ENCODE data around the gene XXYLT1.
"Not testable (repeated sequence)": the region's sequence is repeated elsewhere in the genome, so short reads cannot be mapped to it uniquely, and the experiment has no call there.

The XXYLT1 gene

DNA sequence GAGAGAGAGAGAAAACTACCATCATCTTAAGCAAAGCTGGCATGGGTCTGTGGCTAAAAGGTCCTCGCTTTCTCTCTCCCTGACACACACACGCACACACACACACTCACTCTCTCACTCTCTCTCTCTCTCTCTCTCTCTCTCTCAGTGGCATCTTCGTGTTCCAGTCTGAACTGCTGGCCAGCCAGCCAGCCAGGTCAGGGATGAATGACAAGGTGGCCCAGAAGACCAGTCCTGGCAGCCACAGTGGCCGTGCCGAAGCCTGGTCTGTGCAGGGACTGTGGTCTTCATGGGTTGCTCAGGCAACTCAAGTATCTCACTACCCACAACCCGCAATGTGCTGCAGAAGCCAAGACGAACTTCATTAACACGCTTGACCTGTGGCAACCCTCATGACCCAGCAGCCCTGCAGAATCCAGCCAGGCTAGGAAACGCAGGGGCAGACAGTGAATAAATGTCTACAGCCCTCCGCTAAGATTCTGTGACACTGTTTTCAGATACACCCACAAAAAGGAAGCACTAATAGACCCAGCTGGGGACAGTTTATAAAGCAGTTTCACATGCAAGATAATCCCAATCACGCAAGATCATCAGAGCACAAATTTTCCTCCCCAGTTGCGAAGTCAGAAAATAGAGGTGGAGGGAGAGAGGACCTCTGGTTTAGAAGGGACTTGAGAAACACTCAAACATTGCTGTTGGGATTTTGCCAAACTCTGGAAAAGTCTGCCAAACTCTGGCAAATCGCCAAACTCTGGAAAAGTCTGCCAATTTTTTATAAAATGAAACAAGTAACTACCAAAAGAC lies 66.4 kb downstream of the XXYLT1 start:
- no peak for DNase-seq

DNA sequence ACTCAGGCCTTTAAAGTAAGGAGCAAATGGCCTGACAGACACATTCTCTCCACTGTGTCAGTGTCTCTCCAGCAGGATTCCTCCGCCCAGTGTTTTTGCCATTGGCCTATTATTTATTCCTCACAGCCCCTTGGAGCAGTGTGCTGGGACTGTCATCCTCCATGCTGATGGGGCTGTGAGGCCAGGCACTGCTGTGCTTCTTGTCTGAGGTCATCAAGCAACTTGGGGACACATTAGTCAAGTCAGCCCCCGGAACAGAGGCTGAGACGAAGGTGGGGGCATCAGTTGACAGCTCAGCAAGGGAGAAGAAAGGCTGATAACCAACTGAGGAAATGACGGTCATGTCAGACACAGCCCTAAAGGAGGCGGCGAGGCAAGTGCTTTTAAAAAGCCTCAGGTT lies 67.4 kb downstream of the XXYLT1 start:
- DNase-seq: no peak

DNA sequence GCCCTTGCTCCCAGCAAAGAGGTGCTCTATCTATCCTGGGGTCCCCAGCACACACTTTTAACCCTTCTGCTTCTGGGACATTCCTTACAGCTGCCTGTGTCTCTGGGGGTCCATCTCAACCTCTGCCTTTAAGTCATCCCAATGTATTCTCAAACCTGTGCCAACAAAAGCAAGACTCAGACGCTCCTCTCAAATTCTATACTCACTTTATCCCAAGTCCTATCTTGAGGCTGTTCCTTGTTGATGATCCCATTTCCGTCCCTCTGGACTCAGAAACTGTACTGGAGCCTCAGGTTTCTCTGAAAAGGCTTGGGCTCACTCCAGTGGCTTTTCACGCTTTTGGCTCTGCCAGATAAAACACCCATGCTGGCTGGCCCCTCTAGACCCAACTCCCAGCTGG lies 69.7 kb downstream of the XXYLT1 start:
- DNase-seq: no peak

DNA sequence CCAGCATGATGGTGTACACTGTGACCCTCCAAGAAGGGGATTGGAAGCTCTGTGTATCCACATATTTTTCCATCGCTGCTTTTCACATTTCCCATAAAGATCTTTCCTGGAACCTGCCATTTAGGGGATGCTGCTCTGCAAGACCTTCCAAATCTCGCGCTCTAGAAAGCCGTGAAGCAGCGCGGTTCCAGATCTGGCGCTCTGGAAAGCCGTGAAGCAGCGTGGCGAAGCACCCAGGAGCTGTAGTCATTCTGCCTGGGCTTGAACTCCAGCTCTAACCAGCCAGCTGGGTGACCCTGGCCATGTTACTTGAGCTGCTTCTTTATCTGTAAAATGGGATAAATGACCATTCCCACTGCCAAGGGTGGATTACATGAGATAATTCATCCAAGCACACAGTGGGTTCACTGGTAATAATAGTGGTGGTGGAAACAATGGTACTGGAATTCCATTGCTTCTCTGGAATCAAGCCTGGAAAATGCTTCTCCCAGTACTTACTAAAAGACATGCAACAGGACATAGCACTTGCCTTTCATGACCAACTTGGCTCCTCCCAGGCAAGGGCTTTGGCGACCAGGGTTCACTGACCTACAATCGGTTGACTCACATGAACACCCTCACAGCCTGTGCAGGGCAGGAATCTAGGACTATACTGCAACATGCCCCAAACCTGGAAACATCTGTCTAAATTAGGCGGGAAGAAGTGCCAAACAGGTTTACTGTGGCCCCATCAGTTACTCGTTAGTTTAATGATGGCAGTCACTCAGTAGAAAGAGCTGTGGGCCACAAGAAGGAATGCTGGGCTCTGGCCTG lies 70.7 kb downstream of the XXYLT1 start:
- no peak for DNase-seq

DNA sequence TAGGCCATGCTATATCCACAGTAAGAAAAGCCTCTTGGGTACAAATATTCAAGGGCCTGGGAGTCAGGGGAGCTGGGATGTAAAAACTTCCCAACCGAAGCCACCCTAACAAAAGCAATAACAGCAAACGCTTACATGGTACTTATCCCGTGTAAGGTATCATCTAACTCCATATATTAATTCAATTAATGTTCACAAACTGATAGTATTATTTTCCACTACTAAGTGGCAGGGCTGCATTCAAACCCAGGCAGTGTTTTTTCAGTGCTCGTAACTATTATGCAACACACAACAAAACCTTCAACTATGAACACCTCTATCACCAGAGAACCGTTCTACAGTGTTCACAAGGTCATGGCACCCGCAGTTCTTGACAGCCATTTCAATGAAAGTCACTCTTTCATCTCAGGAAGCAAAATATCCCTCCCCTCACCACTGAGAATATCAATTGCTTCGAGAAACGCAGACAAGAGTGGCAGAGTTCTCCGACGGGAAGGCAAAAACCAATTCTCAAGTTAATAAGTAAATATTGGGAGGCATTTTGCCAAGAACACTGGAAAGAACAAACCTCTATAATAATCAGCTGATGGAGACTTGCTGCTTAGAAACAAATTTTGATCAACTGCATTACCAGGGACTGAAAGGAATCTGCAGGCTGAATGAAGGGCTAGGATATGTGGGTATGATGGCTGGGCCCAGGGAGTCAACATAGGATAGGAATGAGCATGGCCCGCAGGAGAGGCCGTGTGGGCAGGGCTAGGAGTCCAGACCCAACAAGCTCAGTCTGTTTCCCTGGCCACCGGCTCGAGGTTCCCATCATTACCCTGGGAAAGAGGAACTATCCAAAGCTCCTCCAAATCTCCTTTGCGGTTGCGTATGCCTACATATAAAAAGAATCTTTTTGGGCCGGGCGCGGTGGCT lies 72.3 kb downstream of the XXYLT1 start:
- no peak for DNase-seq

DNA sequence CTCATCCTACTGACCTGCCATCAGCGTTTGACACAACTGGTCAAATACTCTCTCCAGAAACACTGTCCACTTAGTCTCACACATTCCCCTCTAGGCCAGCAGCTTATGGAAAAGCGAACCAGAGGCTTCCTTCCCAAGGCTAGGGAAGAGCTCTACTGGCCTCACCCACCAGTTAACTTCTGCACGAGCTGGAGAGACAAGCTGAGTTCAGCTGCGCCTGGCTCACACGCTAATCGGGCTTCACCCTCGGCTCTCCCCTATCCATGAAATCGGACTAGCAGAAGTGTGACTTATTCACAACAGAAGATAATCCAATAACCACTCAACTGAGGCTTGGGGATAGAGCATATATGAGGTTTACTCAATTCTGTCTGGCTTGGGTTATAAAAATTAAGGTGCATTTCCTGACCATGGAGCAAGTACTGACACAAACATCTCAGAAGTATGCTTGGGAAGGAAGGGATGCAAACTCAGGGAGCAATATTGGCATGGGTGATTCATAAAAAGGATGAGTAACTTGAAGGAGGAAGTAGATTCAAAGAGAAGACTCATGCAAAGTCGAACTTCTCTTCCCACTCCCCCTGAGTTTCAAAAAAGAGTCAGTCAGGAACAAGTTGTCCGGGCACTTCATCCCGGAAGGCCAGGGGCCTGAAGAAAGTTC lies 73.1 kb downstream of the XXYLT1 start:
- no peak for DNase-seq

DNA sequence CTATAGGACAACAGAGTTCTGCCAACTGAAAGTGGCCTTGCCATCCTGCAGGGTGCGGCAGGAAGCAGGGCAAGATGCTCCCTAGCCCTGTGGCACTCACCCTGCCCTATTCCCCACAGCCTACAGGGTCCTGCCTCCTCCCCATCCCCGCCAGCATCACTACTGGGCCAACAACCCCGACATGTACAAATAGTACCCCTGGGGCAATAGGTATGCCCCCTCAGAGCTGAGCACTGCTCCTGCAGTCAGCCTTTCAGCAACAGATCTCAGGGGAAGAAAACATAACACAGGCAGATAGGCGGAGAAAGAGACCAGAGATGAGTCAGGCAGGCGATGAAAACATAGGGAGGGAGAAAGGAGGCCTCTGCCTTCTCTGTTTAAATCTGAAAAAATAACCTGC lies 74.7 kb downstream of the XXYLT1 start:
- no peak for DNase-seq

DNA sequence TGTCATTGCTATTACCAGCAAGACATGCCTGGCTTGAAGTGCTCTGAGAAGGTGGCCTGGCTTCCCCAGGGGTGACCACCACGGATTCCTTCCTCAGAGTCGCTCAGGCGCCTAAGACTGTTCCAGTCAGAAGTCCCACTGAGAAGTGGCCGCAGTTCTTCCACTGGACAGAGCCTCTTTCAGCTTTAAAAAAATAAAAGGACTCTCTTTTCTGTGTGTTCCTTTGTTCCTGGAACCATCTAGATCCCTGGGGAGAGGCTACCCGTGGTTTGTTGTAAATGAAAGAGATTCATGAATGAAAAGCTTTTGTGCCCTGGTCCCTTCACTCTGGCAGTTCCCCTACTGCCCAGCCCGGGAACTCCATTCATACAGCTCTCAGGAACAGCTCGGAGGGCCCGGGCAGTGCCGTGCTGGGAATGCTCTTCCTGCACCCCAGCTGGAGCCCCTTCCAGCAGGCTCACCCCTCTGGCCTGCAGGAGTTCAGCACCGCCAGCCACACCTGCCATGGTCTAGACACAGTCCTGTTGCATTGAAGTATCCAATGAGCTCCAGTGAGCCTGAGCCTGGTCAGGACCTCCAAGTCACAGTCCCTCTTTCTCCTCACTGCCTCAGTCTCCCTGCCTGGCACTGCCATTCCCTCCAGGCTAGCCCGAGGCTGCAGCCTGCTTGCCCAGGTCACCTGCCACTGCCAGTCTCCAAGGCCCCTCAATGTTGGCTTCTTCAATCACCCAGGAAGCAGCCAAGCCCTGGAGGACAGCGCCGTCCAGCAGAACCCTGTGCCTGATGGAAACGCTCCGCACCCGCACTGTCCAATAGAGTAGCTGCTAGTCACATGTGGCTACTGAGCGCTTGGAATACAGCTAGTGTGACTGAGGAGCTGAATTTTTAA lies 75.4 kb downstream of the XXYLT1 start:
- DNase-seq: no peak

DNA sequence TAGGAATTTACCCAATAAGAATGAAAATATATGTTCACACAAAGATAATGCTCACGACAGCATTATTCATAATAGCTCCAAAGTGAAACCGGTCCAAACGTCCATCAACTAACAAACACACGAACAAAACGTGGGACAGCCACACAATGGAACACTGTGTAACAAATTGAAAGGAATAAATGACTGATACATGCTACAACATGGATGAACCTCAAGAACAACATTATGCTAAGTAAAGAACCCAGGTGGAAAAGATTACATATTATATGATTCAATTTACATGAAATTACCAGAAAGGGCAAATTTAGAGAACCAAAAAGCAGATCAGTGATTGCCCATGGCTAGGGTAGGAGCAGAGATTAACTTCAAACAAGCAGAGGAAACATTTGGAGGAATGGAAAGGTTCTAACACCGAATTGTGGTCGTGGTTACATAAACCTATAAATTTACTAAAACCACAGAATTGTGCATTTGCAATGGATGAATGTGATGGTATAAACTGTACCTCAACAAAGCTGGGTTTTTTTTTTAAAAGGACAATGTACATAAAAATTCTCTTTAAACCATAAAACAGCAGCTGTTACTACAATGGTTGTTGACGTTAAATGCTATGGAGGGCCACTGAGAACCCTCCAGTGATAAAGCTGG lies 76.3 kb downstream of the XXYLT1 start:
- DNase-seq: no peak

DNA sequence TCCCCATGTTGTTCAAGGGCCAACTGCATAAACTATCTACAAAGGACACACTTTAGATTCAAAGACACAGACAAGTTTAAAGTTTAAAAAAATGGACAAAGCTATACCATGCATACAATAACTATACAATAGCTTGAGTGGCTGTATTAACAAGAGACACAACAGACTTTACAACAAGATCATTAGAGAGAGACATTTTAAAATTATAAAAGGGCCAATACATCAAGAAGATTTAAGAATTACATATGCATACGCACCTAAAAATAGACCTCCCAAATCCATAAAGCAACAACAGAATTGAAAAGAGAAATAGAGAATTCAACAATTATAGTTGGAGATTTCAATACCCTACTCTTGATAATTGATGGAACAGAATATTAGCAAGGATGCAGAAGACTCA lies 79.4 kb downstream of the XXYLT1 start:
- DNase-seq: no peak

DNA sequence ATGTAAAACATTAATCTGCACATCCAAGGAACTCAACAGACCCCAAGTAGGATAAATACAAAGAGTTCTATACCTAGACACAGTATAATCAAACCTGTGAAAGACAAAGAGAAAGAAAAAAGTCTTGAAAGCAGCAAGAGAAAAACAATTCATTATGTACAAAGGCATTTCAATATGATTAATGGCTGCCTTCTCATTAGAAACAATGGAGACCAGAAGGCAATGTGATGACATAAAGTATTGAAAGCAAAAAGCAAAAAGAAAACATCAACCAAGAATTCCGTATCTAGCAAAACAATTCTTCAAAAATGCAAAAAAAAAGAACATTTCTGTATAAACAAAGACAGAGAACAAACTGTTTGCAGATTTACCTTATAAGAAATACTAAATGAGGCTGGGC lies 81.1 kb downstream of the XXYLT1 start:
- no peak for DNase-seq

DNA sequence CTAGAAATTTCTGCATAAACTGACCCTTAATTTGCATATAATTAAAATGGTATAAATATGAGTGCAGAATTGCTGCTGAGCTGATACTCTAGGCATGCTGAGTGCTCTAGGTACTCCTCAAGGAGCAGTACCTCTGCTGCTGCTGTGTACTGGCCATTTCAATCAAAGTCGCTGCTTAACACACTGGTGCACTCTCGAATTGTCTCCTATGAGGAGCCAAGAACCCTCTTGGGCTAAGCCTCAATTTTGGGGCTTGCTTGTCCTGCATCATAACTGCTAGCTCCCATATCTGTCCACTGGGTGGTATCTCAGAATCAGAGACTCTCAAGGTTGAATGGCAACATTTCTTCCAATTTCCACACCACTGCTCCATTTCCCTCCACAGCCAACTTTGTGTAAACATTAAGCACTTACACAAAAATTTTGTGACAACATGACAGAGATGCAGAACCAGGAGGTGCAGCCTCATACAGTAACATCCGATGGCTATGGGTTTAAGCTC lies 82.5 kb downstream of the XXYLT1 start:
- no peak for DNase-seq

DNA sequence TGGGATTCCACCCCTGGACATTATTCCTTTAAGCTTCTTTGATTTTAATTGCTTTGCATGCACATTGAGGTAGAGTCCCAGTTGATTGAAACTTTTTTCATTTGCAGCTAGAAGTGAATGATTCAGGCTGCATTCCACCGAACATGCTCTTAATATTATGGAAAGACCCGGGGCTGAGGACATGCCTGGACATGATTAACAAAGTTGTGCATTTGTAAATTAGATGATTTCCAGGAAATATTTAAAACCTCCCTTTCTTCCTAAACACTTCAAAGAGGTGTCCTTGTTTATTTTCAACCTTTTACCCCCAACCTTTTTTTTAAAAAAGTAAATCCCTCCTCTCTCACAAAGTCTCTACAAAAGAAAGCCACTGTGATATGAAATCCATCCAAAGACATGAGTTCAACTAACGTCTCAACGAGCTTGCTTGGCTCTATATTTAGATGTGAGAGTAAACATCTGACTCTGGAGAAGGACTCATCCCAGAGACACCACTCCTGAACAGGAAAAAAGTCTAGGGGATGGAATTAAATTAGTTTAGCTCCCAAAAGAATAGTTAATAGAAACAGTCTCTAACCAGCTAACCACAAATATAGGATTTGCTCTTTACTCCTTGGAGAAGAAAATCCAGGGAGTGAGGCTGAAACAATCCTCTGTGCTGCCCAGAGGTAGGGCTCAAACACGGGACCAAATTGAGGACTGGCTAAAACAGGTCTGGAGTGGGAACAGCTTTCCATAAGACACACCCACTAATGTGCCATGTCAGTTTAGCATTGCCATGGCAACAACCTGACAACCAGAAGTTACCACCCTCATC lies 83.1 kb downstream of the XXYLT1 start:
- no peak for DNase-seq

DNA sequence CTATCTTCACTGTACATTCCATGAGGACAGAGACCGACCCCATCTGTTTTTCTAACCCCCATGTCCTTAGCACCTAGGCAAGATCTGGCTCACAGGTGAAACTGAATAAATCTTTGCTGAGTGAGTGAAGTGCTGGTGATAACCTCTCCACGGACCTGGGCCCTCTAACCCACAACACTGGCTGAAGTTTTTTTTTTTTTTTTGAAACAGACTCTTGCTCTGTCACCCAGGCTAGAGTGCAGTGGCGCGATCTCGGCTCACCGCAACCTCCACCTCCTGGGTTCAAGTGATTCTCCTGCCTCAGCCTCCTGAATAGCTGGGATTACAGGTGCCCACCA lies 84.3 kb downstream of the XXYLT1 start:
- not testable (repeated sequence) for DNase-seq

DNA sequence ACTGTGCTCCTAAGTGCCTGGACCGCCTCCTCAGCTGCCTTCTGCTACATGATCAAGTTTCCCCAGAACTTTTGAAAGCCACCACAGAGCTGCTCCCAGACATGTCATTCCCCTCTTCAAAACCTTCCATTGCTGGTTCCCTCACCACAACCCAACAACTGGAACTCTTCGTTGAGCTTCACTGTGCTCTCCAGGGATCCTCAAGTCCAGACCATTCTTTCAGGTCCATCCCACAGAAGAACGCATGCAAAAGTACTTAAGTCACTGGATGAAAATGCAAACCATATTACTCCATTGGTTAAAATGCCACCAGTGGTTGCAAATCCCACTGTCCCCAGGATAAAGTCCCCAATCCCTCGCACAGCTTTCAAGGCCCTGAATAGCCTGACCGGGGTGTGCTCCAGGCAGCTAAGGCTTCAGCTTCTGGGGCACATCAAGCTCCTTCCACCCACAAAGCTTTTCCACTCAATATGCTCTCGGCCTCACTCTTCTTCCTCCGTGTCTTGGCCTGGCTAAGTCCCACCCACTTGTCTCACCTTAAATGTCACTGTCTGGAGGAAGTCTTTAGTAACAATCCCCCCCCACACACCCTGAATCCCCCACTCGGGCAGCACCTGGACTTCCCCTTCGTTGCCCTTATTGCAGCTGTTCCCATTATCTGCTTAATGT lies 84.8 kb downstream of the XXYLT1 start:
- no peak for DNase-seq

DNA sequence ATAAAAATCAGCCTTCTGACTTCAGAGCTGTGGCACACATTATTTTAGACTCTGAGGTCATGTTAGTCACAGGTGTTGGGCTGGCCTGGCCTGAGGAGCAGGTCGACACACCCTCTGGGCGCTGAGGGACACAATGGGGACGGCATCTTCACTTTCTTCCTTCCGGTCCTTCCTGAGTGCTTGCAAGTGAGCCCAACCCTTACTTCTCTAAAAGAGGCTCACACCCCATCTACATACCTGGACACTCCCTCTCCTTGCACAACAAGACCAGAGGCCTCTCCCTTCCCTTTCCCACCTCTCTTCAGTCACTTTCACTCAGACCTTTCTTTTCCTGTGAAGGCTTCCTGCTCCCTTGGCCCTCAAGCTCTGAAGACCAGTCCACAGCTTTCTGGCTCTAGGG lies 85.4 kb downstream of the XXYLT1 start:
- no peak for DNase-seq

DNA sequence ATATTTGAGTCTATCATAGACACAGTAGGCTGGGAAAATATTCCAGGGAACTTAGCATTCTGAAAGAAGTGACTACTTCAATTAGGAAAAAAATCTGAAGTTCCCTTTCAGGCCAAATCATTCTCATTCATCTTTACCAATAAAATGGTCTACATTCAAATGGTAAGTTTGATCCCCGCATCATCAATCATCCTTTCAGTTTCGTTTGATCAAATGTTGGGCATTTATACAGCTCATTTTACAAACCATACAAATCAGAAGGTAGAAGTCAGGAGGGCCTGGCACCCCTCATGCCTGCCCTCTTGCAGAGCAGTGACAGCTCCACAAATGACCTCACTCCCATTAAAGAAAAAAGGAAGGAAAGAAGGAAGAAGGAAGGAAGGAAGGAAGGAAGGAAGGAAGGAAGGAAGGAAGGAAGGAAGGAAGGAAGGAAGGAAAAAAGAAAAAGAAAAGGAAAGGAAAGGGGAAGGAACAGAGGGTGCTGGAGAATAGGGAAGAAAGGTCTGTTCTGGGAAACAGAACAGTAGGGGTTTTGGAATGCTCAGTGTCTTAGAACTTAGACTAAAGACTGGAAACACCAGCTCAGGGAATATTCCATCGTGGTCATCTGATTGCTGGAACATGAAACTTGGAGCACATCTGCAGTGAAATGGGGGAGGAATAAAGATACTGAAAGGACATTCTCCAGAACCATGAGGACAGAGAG lies 86.1 kb downstream of the XXYLT1 start:
- DNase-seq: no peak

DNA sequence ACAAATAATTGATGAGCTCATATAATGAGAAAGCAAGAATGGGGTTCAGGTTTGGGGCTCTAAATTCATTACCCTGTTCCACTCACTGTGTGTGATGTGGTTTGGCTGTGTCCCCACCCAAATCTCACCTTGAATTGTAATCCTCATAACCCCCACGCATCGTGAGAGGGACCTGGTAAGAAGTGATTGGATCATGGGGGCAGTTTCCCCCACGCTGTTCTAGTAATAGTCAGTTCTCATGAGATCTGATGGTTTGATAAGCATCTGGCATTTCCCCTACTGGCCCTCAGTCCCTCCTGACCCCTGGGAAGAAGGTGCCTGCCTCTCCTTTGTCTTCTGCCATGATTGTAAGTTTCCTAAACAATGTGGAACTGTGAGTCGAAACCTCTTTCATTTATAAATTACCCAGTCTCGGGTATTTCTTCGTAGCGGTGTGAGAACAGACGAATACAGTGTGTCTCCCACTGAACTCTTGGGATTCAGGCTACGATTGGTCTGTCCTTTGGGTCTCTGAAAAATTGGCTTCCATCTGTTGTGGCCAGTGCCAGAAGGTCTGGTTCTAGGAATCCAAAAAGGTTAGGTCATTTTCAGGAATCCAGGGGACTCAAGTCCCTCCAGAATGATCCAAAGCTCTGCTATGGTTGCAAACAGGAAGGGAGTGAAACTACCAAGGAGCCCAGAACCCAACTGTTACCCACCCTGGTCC lies 87.7 kb downstream of the XXYLT1 start:
- peak; percentile 40 for DNase-seq
